ENCODE results near the gene KRTAP27-1. TPM values are rescaled to one million over a fixed set of nuclear protein-coding genes. Genes with fewer than 3 reads are reported as not detected.

The KRTAP27-1 gene
- total RNA-seq, 4 donors from 2014 or later, result not detected

DNA sequence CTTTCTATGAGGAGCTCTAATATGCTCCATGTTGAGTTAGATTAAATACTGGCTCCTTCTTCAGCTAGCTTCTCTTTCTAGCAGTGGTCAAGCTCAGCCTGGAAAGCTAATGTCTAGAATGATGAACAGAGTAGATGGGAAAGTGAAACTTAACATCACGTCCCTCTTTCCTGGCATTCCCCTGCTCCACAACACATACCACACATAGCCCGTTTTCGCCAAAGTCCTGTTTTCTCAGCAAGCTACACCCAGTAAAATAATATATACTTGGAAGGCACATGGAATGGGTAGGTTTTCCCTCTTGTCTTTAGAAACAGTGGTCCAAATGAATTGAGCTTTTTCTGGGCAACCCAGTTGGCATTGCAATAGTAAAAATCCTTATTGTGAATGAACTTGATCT lies 3.8 kb downstream of the KRTAP27-1 start:
- TF ChIP-seq, protein P1, sequence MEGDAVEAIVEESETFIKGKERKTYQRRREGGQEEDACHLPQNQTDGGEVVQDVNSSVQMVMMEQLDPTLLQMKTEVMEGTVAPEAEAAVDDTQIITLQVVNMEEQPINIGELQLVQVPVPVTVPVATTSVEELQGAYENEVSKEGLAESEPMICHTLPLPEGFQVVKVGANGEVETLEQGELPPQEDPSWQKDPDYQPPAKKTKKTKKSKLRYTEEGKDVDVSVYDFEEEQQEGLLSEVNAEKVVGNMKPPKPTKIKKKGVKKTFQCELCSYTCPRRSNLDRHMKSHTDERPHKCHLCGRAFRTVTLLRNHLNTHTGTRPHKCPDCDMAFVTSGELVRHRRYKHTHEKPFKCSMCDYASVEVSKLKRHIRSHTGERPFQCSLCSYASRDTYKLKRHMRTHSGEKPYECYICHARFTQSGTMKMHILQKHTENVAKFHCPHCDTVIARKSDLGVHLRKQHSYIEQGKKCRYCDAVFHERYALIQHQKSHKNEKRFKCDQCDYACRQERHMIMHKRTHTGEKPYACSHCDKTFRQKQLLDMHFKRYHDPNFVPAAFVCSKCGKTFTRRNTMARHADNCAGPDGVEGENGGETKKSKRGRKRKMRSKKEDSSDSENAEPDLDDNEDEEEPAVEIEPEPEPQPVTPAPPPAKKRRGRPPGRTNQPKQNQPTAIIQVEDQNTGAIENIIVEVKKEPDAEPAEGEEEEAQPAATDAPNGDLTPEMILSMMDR (IDR thresholded peaks at IDR 0.05), result no peak
- ATAC-seq (ENCODE audit: low FRiP score) (no peak), DNase-seq (ENCODE audit: low spot score) (no peak)

DNA sequence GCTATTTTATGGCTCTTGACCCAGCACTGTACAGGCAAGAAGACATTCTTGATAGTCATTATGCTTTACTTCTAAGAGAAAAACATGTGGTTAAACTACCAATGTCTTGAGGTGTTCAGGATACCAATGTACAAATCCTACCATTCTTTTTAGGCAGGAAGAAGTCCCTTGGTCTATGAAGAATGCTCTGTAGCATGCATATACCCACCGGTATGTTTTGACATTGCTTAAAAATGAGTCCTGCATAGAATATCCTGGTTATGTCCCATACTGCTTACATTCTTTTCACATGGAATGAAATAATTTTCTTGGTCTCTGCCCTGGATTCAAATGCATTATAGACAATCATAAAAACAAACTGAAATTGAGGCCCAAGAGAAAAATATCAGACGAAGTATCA lies 4.8 kb downstream of the KRTAP27-1 start:
- ATAC-seq (ENCODE audit: low FRiP score) (no peak), DNase-seq (ENCODE audit: low spot score) (no peak)
- TF ChIP-seq, protein P1 (IDR thresholded peaks at IDR 0.05), result no peak

DNA sequence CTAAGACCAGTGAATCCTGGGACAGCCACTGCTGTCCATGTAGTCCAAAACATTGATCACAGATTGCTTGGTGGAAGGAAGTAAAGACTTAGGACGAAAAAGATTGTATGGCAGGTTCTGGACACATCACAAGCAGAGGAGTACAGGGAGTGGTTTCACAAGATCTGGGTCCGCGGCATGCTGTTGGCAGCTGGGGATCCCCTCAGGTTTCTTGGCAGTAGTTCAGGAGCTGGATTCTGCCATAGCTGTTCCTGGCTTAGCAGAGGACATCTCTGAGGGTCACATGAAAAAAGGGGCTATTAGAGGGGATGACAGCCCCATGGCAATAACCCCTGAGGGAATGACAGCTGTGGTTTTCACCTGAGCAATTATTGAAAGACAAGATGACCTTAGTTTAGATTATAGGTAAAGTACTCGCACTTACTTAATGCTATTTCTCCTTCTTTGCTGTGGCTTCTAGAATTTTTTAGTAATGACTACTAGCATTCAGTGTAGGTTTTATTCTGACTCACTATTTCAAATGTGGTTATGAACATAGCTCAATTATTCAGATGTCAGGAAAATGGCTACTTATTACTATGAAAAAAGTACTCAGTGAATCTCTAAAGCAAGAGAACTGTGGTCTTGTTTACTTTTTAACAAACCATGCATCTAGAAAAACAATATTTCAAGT lies 8.2 kb downstream of the KRTAP27-1 start:
- TF ChIP-seq, protein P1 (IDR thresholded peaks at IDR 0.05), result no peak
- ATAC-seq (ENCODE audit: low FRiP score), result no peak
- no peak for DNase-seq (ENCODE audit: low spot score)

DNA sequence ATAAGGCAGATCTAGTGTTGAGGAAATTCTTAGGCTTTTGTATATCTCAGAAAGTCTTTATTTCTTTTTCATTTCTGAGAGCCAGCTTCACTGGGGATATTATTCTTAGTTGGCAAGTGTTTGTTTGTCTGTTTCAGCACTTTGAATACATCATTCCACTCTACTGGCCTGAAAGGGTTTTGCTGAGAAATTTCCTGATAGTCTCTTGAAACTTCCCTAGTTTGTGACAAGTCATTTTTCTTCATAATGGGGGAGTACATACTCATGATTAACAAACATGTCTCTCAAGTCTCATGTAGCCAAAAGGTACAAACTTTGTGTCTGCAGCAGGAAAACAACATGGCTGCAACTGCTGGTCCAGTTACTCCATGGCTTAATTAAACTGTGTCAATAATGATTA lies 11.1 kb downstream of the KRTAP27-1 start:
- ATAC-seq (ENCODE audit: low FRiP score), result no peak
- TF ChIP-seq, protein P1 (IDR thresholded peaks at IDR 0.05), result no peak
- DNase-seq (ENCODE audit: low spot score), result no peak

DNA sequence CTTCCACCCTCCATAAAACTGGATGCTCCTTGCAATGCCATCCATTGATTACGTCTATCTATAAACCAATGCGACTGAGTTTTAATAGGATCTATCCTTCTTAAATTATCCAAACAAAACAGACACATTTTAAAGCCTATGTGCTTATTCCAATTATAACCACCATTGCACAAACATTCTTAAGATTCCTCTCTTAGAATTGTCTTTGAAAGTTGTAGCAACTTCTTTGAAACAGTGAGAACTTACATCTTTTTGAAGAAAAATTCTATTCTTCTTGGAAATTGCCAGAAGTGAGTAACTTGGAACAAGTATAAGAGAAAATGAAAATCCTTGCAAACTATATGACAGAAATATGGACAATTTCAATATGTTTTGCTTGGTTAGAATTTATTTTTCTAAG lies 17.3 kb downstream of the KRTAP27-1 start, which contains the start of gene KRTAP26-1:
KRTAP26-1 (minus strand) TSS at position 101 of the 400 bp plus-strand sequence. CDS start 280 bp downstream, outside the sequence.
- TF ChIP-seq, protein P1 (IDR thresholded peaks at IDR 0.05), result no peak
- no peak for DNase-seq (ENCODE audit: low spot score)
- no peak for ATAC-seq (ENCODE audit: low FRiP score)

DNA sequence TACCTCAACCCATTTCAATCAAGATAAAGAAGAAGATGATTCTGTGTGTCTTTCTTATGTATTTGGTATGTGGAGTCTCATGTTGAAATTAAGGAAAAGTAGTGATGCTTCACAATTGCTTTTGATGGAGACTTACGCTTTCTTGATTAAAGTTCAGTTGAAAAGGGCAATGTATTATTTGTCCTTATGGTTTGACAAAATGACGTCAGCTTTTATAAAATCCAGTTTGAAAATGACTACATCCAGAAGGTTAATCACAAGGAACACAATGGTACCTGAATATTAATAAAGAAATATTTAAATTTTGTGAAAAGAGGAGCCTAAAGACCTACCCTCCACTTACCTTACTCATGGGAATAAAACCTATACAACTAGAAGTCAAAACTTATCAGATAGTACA lies 21.8 kb downstream of the KRTAP27-1 start:
- ATAC-seq (ENCODE audit: low FRiP score) (no peak), DNase-seq (ENCODE audit: low spot score) (no peak)
- TF ChIP-seq, protein P1 (IDR thresholded peaks at IDR 0.05), result no peak

DNA sequence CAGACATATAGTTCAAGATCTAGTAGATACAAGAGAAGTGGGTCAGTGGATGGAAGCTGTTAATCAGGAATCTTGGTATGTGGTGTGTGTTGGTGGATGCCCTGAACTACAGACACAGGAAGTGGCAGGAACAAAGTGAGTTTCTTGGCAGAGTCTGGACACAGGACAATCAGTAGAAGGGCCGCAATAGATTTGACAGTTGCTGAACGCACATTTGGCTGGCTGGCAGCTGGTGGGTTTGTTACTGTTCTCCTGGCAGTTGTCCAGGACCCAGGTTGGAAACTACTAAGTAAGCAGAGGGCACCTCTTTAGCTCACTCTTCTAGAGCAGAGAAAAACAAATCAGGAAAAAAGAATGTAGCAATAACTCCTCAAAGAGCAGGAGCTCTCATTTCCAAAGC lies 30.6 kb downstream of the KRTAP27-1 start:
- TF ChIP-seq, protein P1 (IDR thresholded peaks at IDR 0.05), result no peak
- DNase-seq (ENCODE audit: low spot score), result no peak
- ATAC-seq (ENCODE audit: low FRiP score), result no peak

Data from omental fat pad (tissue), 4 donors.